Fibroblast of lung (primary cell): ENCODE data around the gene SHISA5.

Source experiments
- EZH2 ChIP-seq: IDR thresholded peaks from 2 replicates; pipeline ENCODE4 v1.5.1; 2012; ENCODE audit warnings: low read length, control low read depth, mild to moderate bottlenecking; ENCODE audit errors: missing control alignments
- TF ChIP-seq, protein P1 (sequence below), 2 donors: IDR thresholded peaks in 1 of 2; conservative IDR thresholded peaks in 1 of 2; 1 replicate in 1 of 2; 2 replicates in 1 of 2; pipeline ENCODE4 v1.5.1; 2011 to 2012; ENCODE audit warnings: low read length in 2 of 2, control low read depth in 1 of 2, inconsistent platforms in 1 of 2, low read depth in 1 of 2, mild to moderate bottlenecking in 1 of 2

GRCh38 chr3:48431224-48432029, 72.5 kb downstream of the SHISA5 start:
- TF ChIP-seq, protein P1, sequence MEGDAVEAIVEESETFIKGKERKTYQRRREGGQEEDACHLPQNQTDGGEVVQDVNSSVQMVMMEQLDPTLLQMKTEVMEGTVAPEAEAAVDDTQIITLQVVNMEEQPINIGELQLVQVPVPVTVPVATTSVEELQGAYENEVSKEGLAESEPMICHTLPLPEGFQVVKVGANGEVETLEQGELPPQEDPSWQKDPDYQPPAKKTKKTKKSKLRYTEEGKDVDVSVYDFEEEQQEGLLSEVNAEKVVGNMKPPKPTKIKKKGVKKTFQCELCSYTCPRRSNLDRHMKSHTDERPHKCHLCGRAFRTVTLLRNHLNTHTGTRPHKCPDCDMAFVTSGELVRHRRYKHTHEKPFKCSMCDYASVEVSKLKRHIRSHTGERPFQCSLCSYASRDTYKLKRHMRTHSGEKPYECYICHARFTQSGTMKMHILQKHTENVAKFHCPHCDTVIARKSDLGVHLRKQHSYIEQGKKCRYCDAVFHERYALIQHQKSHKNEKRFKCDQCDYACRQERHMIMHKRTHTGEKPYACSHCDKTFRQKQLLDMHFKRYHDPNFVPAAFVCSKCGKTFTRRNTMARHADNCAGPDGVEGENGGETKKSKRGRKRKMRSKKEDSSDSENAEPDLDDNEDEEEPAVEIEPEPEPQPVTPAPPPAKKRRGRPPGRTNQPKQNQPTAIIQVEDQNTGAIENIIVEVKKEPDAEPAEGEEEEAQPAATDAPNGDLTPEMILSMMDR (conservative IDR thresholded peaks at IDR 0.05 in 1 of 2, IDR thresholded peaks at IDR 0.05 in 1 of 2; ENCODE audit: low read depth in 1 of 2, low read length in 2 of 2), result no peak
- no peak for TF ChIP-seq EZH2
